ENCODE measurements around the gene NAE1.
"Not testable (repeated sequence)": the region's sequence is repeated elsewhere in the genome, so short reads cannot be mapped to it uniquely, and the experiment has no call there.

The NAE1 gene

GRCh38 chr16:66830422-66831404 lies at the start of gene NAE1:
TSS of gene NAE1 (minus strand) at chr16:66830976. CDS start at chr16:66830899, 77 bp downstream.
- H3K9me3 ChIP-seq = no peaks in the 10 kb centered on the region
- peaks cover 24% of the 10 kb centered on the region for H3K4me1 ChIP-seq
- peak within 1 kb of the TSS; percentile 88 for H3K4me3 ChIP-seq
- H3K36me3 ChIP-seq = peaks cover 32% of the 10 kb centered on the region
- no peak for TF ChIP-seq Cebpa-rat (IDR thresholded peaks at IDR 0.05)
- peak within 1 kb of the TSS; percentile 95 for H3K9ac ChIP-seq
- peaks cover 42% of the 10 kb centered on the region for H4K20me1 ChIP-seq
- H3K4me2 ChIP-seq = peak within 1 kb of the TSS; percentile 90
- peak within 1 kb of the TSS; percentile 96 for H3K27ac ChIP-seq
- no peaks in the 10 kb centered on the region for H3K27me3 ChIP-seq

- H3K4me3 ChIP-seq = no peak overlapping the region
- H3K4me2 ChIP-seq = peak overlapping the region; percentile 76
- peaks cover 84% of the 10 kb centered on the region for H3K4me1 ChIP-seq
- H4K20me1 ChIP-seq = peaks cover 24% of the 10 kb centered on the region
- H3K27me3 ChIP-seq = no peaks in the 10 kb centered on the region
- H3K36me3 ChIP-seq = 0 out of 2 replicates have a peak, but pooled peaks cover 5% of the 10 kb centered on the region
- no peak; the same call in 1 of the 2 replicates for TF ChIP-seq Cebpa-rat (IDR thresholded peaks at IDR 0.05)
- peak overlapping the region; percentile 91 for H3K27ac ChIP-seq
- peaks cover 7% of the 10 kb centered on the region for H3K9me3 ChIP-seq
- peak overlapping the region; percentile 68 for H3K9ac ChIP-seq
These were observed 47.3 kb upstream of the NAE1 start for GRCh38 chr16:66878067-66878466.

- no peaks in the 10 kb centered on the region for H4K20me1 ChIP-seq
- H3K9me3 ChIP-seq = peaks cover 7% of the 10 kb centered on the region
- peak overlapping the region; percentile 47 for H3K4me2 ChIP-seq
- H3K27ac ChIP-seq = peak overlapping the region; percentile 78
- H3K27me3 ChIP-seq = no peaks in the 10 kb centered on the region
- H3K36me3 ChIP-seq = no peaks in the 10 kb centered on the region
- TF ChIP-seq Cebpa-rat (IDR thresholded peaks at IDR 0.05) = no peak
- peaks cover 75% of the 10 kb centered on the region for H3K4me1 ChIP-seq
- peak overlapping the region; percentile 11; the same call in 1 of the 2 replicates for H3K9ac ChIP-seq
- no peak overlapping the region for H3K4me3 ChIP-seq
These were observed 43.5 kb upstream of the NAE1 start for GRCh38 chr16:66874079-66874775.

GRCh38 chr16:66873685-66874055 lies 42.9 kb upstream of the NAE1 start:
- H3K9me3 ChIP-seq = peaks cover 7% of the 10 kb centered on the region
- H3K36me3 ChIP-seq = no peaks in the 10 kb centered on the region
- peaks cover 70% of the 10 kb centered on the region for H3K4me1 ChIP-seq
- no peak overlapping the region for H3K27ac ChIP-seq
- H3K9ac ChIP-seq = no peak overlapping the region
- H3K4me2 ChIP-seq = no peak overlapping the region
- H3K27me3 ChIP-seq = no peaks in the 10 kb centered on the region
- H3K4me3 ChIP-seq = no peak overlapping the region
- no peak for TF ChIP-seq Cebpa-rat (IDR thresholded peaks at IDR 0.05)
- H4K20me1 ChIP-seq = no peaks in the 10 kb centered on the region

GRCh38 chr16:66872943-66873684 lies 42.3 kb upstream of the NAE1 start:
- Histone ChIP-seq H3K4me1 (peaks cover 64% of the 10 kb centered on the region), H3K9ac (0 out of 2 replicates have a peak overlapping the region, but pooled peaks have one; percentile 55), H3K4me2 (peak overlapping the region; percentile 99), H3K36me3 (no peaks in the 10 kb centered on the region), H4K20me1 (no peaks in the 10 kb centered on the region), H3K4me3 (peak overlapping the region; percentile 60), H3K27me3 (no peaks in the 10 kb centered on the region), H3K9me3 (peaks cover 7% of the 10 kb centered on the region), H3K27ac (0 out of 2 replicates have a peak overlapping the region, but pooled peaks have one; percentile 55)
- no peak for TF ChIP-seq Cebpa-rat (IDR thresholded peaks at IDR 0.05)

GRCh38 chr16:66872559-66872942 lies 41.8 kb upstream of the NAE1 start:
- no peak for TF ChIP-seq Cebpa-rat (IDR thresholded peaks at IDR 0.05)
- H3K27me3 ChIP-seq = no peaks in the 10 kb centered on the region
- H3K36me3 ChIP-seq = no peaks in the 10 kb centered on the region
- H3K4me2 ChIP-seq = peak overlapping the region; percentile 99
- H4K20me1 ChIP-seq = no peaks in the 10 kb centered on the region
- peaks cover 59% of the 10 kb centered on the region for H3K4me1 ChIP-seq
- H3K4me3 ChIP-seq = peak overlapping the region; percentile 60
- peaks cover 7% of the 10 kb centered on the region for H3K9me3 ChIP-seq
- 0 out of 2 replicates have a peak overlapping the region, but pooled peaks have one; percentile 55 for H3K9ac ChIP-seq
- H3K27ac ChIP-seq = 0 out of 2 replicates have a peak overlapping the region, but pooled peaks have one; percentile 55

GRCh38 chr16:66871840-66872239 lies 41.1 kb upstream of the NAE1 start:
- H3K4me1 ChIP-seq = peaks cover 52% of the 10 kb centered on the region
- no peak overlapping the region for H3K27ac ChIP-seq
- H3K4me2 ChIP-seq = peak overlapping the region; percentile 99
- H4K20me1 ChIP-seq = no peaks in the 10 kb centered on the region
- no peak overlapping the region for H3K4me3 ChIP-seq
- H3K36me3 ChIP-seq = no peaks in the 10 kb centered on the region
- H3K9me3 ChIP-seq = peaks cover 7% of the 10 kb centered on the region
- H3K27me3 ChIP-seq = no peaks in the 10 kb centered on the region
- TF ChIP-seq Cebpa-rat (IDR thresholded peaks at IDR 0.05) = no peak
- no peak overlapping the region for H3K9ac ChIP-seq

GRCh38 chr16:66871363-66871762 lies 40.6 kb upstream of the NAE1 start:
- H3K4me1 ChIP-seq = peaks cover 47% of the 10 kb centered on the region
- H3K4me2 ChIP-seq, H4K20me1 ChIP-seq, H3K27me3 ChIP-seq, H3K36me3 ChIP-seq, H3K9ac ChIP-seq, H3K4me3 ChIP-seq, H3K9me3 ChIP-seq, H3K27ac ChIP-seq: not testable (repeated sequence)

GRCh38 chr16:66869424-66869823 lies 38.6 kb upstream of the NAE1 start:
- TF ChIP-seq Cebpa-rat (IDR thresholded peaks at IDR 0.05) = no peak
- no peak overlapping the region for H3K4me3 ChIP-seq
- no peaks in the 10 kb centered on the region for H4K20me1 ChIP-seq
- H3K9ac ChIP-seq = no peak overlapping the region
- H3K36me3 ChIP-seq = no peaks in the 10 kb centered on the region
- no peak overlapping the region for H3K4me2 ChIP-seq
- H3K9me3 ChIP-seq = no peaks in the 10 kb centered on the region
- H3K27ac ChIP-seq = no peak overlapping the region
- H3K27me3 ChIP-seq = no peaks in the 10 kb centered on the region
- H3K4me1 ChIP-seq = peaks cover 27% of the 10 kb centered on the region
